ENCODE results near the gene IP6K1. TPM values are rescaled to one million over a fixed set of nuclear protein-coding genes. Genes with fewer than 3 reads are reported as not detected.
"Not testable (repeated sequence)": the region's sequence is repeated elsewhere in the genome, so short reads cannot be mapped to it uniquely, and the experiment has no call there.

IP6K1 gene
- polyA plus RNA-seq, 4 donors: 14.8 to 27.1 (median 18.2) TPM

- FAIRE-seq (no peak), DNase-seq (no peak)
- peaks cover 0 to 36% (median 5%) of the 10 kb centered on the region in 3 donors for H3K36me3 ChIP-seq (ENCODE audit: control insufficient read depth in 3 of 3, insufficient read depth in 2 of 3, low read depth in 1 of 3, low read length in 3 of 3)
- H3K4me3 ChIP-seq (ENCODE audit: low read depth in 1 of 3, low read length in 3 of 3): no peak overlapping the region
- H3K4me1 ChIP-seq (ENCODE audit: control insufficient read depth in 3 of 3, insufficient read depth in 2 of 3, low read depth in 1 of 3, low read length in 2 of 3): peaks cover 0 to 2% (median 0%) of the 10 kb centered on the region in 3 donors
- 91 to 98% (median 94%) methylated on average over 4 of the region's 4 CpGs for WGBS, 3 donors
- H3K9me3 ChIP-seq (ENCODE audit: control insufficient read depth in 2 of 2, insufficient read depth in 1 of 2, low read depth in 1 of 2, low read length in 1 of 2): peaks cover 0 to 4% of the 10 kb centered on the region in 2 donors
- H3K27me3 ChIP-seq (ENCODE audit: control insufficient read depth in 3 of 3, insufficient read depth in 3 of 3, low read length in 3 of 3): no peaks in the 10 kb centered on the region
- H3K27ac ChIP-seq (ENCODE audit: low read depth in 1 of 3, low read length in 2 of 3): no peak overlapping the region
Measured at GRCh38 chr3:49763981-49764380, 22.4 kb downstream of the IP6K1 start.

DNA sequence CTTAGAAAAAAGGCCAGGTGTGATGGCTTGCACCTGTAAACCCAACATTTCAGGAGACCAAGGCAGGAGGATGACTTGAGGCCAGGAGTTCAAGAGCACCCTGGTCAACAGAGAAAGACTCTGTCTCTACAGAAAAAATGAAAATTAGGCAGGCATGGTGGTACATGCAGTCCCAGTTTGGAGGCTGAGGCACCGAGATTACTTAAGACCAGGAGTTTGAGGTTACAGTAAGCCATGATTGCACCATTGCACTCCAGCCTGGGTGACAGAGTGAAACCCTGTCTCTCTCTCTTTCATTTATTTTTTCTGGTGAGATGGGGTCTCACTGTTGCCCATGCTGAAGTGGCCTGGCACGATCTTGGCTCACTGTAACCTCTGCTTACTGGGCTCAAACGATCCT, 24.7 kb downstream of the IP6K1 start:
- Histone ChIP-seq H3K27ac (ENCODE audit: low read depth in 1 of 3, low read length in 2 of 3) (no peak overlapping the region), H3K4me3 (ENCODE audit: low read depth in 1 of 3, low read length in 3 of 3) (no peak overlapping the region), H3K4me1 (ENCODE audit: control insufficient read depth in 3 of 3, insufficient read depth in 2 of 3, low read depth in 1 of 3, low read length in 2 of 3) (peaks cover 0 to 2% (median 0%) of the 10 kb centered on the region in 3 donors), H3K9me3 (ENCODE audit: control insufficient read depth in 2 of 2, insufficient read depth in 1 of 2, low read depth in 1 of 2, low read length in 1 of 2) (peaks cover 0 to 4% of the 10 kb centered on the region in 2 donors), H3K27me3 (ENCODE audit: control insufficient read depth in 3 of 3, insufficient read depth in 3 of 3, low read length in 3 of 3) (no peaks in the 10 kb centered on the region), H3K36me3 (ENCODE audit: control insufficient read depth in 3 of 3, insufficient read depth in 2 of 3, low read depth in 1 of 3, low read length in 3 of 3) (peaks cover 0 to 30% (median 5%) of the 10 kb centered on the region in 3 donors)
- FAIRE-seq: no peak
- 91 to 100% (median 93%) methylated on average over 3 of the region's 3 CpGs for WGBS, 3 donors
- no peak for DNase-seq

DNA sequence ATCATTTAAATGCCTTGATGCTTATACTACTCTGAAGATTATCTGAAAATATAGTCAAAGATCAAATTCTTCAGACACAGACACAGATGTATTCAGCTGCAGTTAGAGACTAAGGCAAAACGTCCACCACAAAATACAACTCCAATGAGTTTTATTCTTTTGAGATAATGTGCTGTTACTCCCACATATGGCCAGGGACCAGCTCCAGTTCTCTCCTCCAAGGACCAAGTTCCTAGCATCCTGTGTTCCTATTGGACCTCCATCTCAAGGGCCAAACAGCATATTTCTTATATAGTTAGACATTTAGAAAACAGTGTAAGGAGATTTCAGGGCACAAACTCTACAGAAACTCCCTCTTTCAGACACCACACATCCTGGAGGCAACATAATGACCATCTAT, 27.1 kb downstream of the IP6K1 start:
- WGBS, 3 donors: 36 to 44% (median 42%) methylated on average over 1 of the region's 1 CpG
- Histone ChIP-seq H3K27me3 (ENCODE audit: control insufficient read depth in 3 of 3, insufficient read depth in 3 of 3, low read length in 3 of 3) (no peaks in the 10 kb centered on the region), H3K4me3 (ENCODE audit: low read depth in 1 of 3, low read length in 3 of 3) (no peak overlapping the region), H3K36me3 (ENCODE audit: control insufficient read depth in 3 of 3, insufficient read depth in 2 of 3, low read depth in 1 of 3, low read length in 3 of 3) (peaks cover 0 to 15% (median 3%) of the 10 kb centered on the region in 3 donors), H3K9me3 (ENCODE audit: control insufficient read depth in 2 of 2, insufficient read depth in 1 of 2, low read depth in 1 of 2, low read length in 1 of 2) (no peaks in the 10 kb centered on the region), H3K27ac (ENCODE audit: low read depth in 1 of 3, low read length in 2 of 3) (no peak overlapping the region), H3K4me1 (ENCODE audit: control insufficient read depth in 3 of 3, insufficient read depth in 2 of 3, low read depth in 1 of 3, low read length in 2 of 3) (peaks cover 0 to 2% (median 0%) of the 10 kb centered on the region in 3 donors)
- FAIRE-seq (no peak), DNase-seq (no peak)

- peaks cover 0 to 10% (median 3%) of the 10 kb centered on the region in 3 donors for H3K36me3 ChIP-seq (ENCODE audit: control insufficient read depth in 3 of 3, insufficient read depth in 2 of 3, low read depth in 1 of 3, low read length in 3 of 3)
- H3K4me3 ChIP-seq (ENCODE audit: low read depth in 1 of 3, low read length in 3 of 3): no peak overlapping the region
- peaks cover 0 to 2% (median 0%) of the 10 kb centered on the region in 3 donors for H3K4me1 ChIP-seq (ENCODE audit: control insufficient read depth in 3 of 3, insufficient read depth in 2 of 3, low read depth in 1 of 3, low read length in 2 of 3)
- no peak overlapping the region for H3K27ac ChIP-seq (ENCODE audit: low read depth in 1 of 3, low read length in 2 of 3)
- no peaks in the 10 kb centered on the region for H3K9me3 ChIP-seq (ENCODE audit: control insufficient read depth in 2 of 2, insufficient read depth in 1 of 2, low read depth in 1 of 2, low read length in 1 of 2)
- no peak for FAIRE-seq
- no peaks in the 10 kb centered on the region for H3K27me3 ChIP-seq (ENCODE audit: control insufficient read depth in 3 of 3, insufficient read depth in 3 of 3, low read length in 3 of 3)
- WGBS, 3 donors: 73 to 81% (median 78%) methylated on average over 2 of the region's 2 CpGs
- DNase-seq: no peak
Measured at GRCh38 chr3:49757197-49757596, 29.1 kb downstream of the IP6K1 start.

DNA sequence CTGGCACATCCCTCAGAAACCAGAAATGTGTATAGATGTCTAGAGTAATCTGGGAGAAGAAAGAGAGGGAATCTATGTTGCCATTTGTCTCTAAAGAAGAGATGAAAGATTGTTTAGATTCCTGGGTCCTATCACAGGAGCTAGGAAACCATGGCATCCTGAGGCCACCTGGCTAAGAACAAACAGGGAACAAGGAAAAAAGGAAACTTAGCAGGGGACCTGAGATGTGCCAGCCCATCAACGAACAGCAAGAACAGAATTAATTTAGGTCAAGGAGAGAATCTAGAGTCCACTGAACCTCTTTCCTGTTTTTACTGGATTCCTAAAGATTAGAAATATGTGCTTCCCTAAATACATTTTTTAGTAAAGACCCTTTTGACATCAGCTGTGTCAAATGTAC, 30.3 kb downstream of the IP6K1 start:
- FAIRE-seq (no peak), DNase-seq (no peak)
- WGBS, 3 donors: 79 to 86% (median 80%) methylated on average over 1 of the region's 1 CpG
- no peak overlapping the region for H3K27ac ChIP-seq (ENCODE audit: low read depth in 1 of 3, low read length in 2 of 3)
- H3K9me3 ChIP-seq (ENCODE audit: control insufficient read depth in 2 of 2, insufficient read depth in 1 of 2, low read depth in 1 of 2, low read length in 1 of 2): no peaks in the 10 kb centered on the region
- no peaks in the 10 kb centered on the region for H3K27me3 ChIP-seq (ENCODE audit: control insufficient read depth in 3 of 3, insufficient read depth in 3 of 3, low read length in 3 of 3)
- peaks cover 0 to 2% (median 0%) of the 10 kb centered on the region in 3 donors for H3K4me1 ChIP-seq (ENCODE audit: control insufficient read depth in 3 of 3, insufficient read depth in 2 of 3, low read depth in 1 of 3, low read length in 2 of 3)
- H3K4me3 ChIP-seq (ENCODE audit: low read depth in 1 of 3, low read length in 3 of 3): no peak overlapping the region
- peaks cover 0 to 9% (median 3%) of the 10 kb centered on the region in 3 donors for H3K36me3 ChIP-seq (ENCODE audit: control insufficient read depth in 3 of 3, insufficient read depth in 2 of 3, low read depth in 1 of 3, low read length in 3 of 3)

- no peak for FAIRE-seq
- no peak for DNase-seq
- WGBS, 3 donors: 91 to 100% (median 96%) methylated on average over 1 of the region's 1 CpG
- Histone ChIP-seq H3K9me3 (ENCODE audit: control insufficient read depth in 2 of 2, insufficient read depth in 1 of 2, low read depth in 1 of 2, low read length in 1 of 2) (no peaks in the 10 kb centered on the region), H3K36me3 (ENCODE audit: control insufficient read depth in 3 of 3, insufficient read depth in 2 of 3, low read depth in 1 of 3, low read length in 3 of 3) (peaks cover 0 to 5% (median 0%) of the 10 kb centered on the region in 3 donors), H3K27ac (ENCODE audit: low read depth in 1 of 3, low read length in 2 of 3) (no peak overlapping the region), H3K27me3 (ENCODE audit: control insufficient read depth in 3 of 3, insufficient read depth in 3 of 3, low read length in 3 of 3) (no peaks in the 10 kb centered on the region), H3K4me3 (ENCODE audit: low read depth in 1 of 3, low read length in 3 of 3) (no peak overlapping the region), H3K4me1 (ENCODE audit: control insufficient read depth in 3 of 3, insufficient read depth in 2 of 3, low read depth in 1 of 3, low read length in 2 of 3) (peaks cover 0 to 4% (median 0%) of the 10 kb centered on the region in 3 donors)
Measured at GRCh38 chr3:49754536-49754935, 31.8 kb downstream of the IP6K1 start.

GRCh38 chr3:49751501-49751900, 34.8 kb downstream of the IP6K1 start:
- no peak overlapping the region for H3K4me3 ChIP-seq (ENCODE audit: low read depth in 1 of 3, low read length in 3 of 3)
- peaks cover 0 to 16% (median 3%) of the 10 kb centered on the region in 3 donors for H3K36me3 ChIP-seq (ENCODE audit: control insufficient read depth in 3 of 3, insufficient read depth in 2 of 3, low read depth in 1 of 3, low read length in 3 of 3)
- H3K27me3 ChIP-seq (ENCODE audit: control insufficient read depth in 3 of 3, insufficient read depth in 3 of 3, low read length in 3 of 3): no peaks in the 10 kb centered on the region
- no peak overlapping the region for H3K27ac ChIP-seq (ENCODE audit: low read depth in 1 of 3, low read length in 2 of 3)
- H3K4me1 ChIP-seq (ENCODE audit: control insufficient read depth in 3 of 3, insufficient read depth in 2 of 3, low read depth in 1 of 3, low read length in 2 of 3): peaks cover 0 to 4% (median 0%) of the 10 kb centered on the region in 3 donors
- no peak for FAIRE-seq
- no peaks in the 10 kb centered on the region for H3K9me3 ChIP-seq (ENCODE audit: control insufficient read depth in 2 of 2, insufficient read depth in 1 of 2, low read depth in 1 of 2, low read length in 1 of 2)
- 83 to 88% (median 85%) methylated on average over 4 of the region's 4 CpGs for WGBS, 3 donors
- DNase-seq: peak in 1 of 2 donors; percentile 23

- 91 to 98% (median 97%) methylated on average over 4 of the region's 4 CpGs for WGBS, 3 donors
- Histone ChIP-seq H3K27ac (ENCODE audit: low read depth in 1 of 3, low read length in 2 of 3) (peak overlapping the region in 1 of 3 donors; percentile 50), H3K4me3 (ENCODE audit: low read depth in 1 of 3, low read length in 3 of 3) (no peak overlapping the region), H3K36me3 (ENCODE audit: control insufficient read depth in 3 of 3, insufficient read depth in 2 of 3, low read depth in 1 of 3, low read length in 3 of 3) (peaks cover 2 to 20% (median 3%) of the 10 kb centered on the region in 3 donors), H3K27me3 (ENCODE audit: control insufficient read depth in 3 of 3, insufficient read depth in 3 of 3, low read length in 3 of 3) (no peaks in the 10 kb centered on the region), H3K4me1 (ENCODE audit: control insufficient read depth in 3 of 3, insufficient read depth in 2 of 3, low read depth in 1 of 3, low read length in 2 of 3) (peaks cover 0 to 4% (median 0%) of the 10 kb centered on the region in 3 donors), H3K9me3 (ENCODE audit: control insufficient read depth in 2 of 2, insufficient read depth in 1 of 2, low read depth in 1 of 2, low read length in 1 of 2) (no peaks in the 10 kb centered on the region)
- no peak for FAIRE-seq
- no peak for DNase-seq
Measured at GRCh38 chr3:49750056-49750455, 36.3 kb downstream of the IP6K1 start.

- FAIRE-seq; DNase-seq; H3K4me1 ChIP-seq (ENCODE audit: control insufficient read depth in 3 of 3, insufficient read depth in 2 of 3, low read depth in 1 of 3, low read length in 2 of 3); H3K27ac ChIP-seq (ENCODE audit: low read depth in 1 of 3, low read length in 2 of 3); H3K9me3 ChIP-seq (ENCODE audit: control insufficient read depth in 2 of 2, insufficient read depth in 1 of 2, low read depth in 1 of 2, low read length in 1 of 2); H3K4me3 ChIP-seq (ENCODE audit: low read depth in 1 of 3, low read length in 3 of 3); H3K27me3 ChIP-seq (ENCODE audit: control insufficient read depth in 3 of 3, insufficient read depth in 3 of 3, low read length in 3 of 3): not testable (repeated sequence)
- H3K36me3 ChIP-seq (ENCODE audit: control insufficient read depth in 3 of 3, insufficient read depth in 2 of 3, low read depth in 1 of 3, low read length in 3 of 3): peaks cover 3 to 24% (median 5%) of the 10 kb centered on the region in 3 donors
- WGBS, 3 donors: 94% methylated on average over 5 of the region's 5 CpGs
Measured at GRCh38 chr3:49748874-49749273, 37.5 kb downstream of the IP6K1 start.

All from small intestine (tissue), 7 donors.